Activated effector memory CD4-positive, alpha-beta T cell treated with Interleukin-2 at 50 U/mL for 16 hours (primary cell): ENCODE results near the gene NDUFS3.

Experiments used
- DNase-seq: peaks from one replicate; pipeline ENCODE4 v3.0.0-alpha.2; 2020

NDUFS3 gene

DNA sequence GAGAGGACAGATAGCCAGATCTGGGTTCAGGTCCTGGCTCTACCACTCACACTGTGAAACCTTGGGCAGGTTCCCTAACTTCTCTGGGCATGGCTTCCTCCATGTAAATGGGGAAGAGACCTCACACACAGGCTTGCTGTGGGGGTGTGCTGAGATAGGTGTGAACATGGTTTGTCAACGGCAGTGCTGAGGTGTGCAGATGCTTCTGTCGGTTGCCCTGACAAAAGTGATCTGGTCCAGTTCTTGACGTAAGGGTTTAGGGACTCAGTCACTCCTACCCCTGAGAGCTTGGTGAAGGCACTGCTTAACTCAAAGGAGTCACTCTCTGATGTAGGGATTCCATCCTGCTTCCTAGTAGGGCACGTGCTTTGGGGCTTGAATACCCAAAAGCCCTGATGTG lies 13.4 kb downstream of the NDUFS3 start:
- no peak for DNase-seq

- DNase-seq, result no peak
Observed at GRCh38 chr11:47592970-47593369, 14.1 kb downstream of the NDUFS3 start.

DNA sequence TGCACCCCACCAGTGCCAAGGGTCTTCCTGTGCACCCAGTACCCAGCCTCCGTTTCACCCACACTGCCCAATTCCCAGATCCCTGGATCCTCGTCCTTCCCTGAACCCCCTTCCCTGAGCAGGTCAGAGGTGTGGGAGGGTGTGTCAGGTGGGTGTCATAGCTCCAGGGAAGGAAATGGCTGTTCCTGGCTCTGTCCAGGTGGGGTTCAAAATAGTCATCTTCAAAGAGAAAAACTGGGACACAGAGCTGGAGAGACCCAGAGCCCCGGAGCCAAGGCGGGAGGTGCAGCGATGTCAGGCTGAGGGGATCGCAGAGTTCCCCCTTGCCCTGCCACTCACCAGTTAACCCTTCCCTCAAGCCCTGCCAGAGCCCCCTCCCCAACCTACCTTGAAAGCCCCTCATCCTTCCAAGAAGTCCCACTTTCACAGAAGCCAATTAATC lies 14.6 kb downstream of the NDUFS3 start:
- no peak for DNase-seq

GRCh38 chr11:47593934-47594855 lies 15.3 kb downstream of the NDUFS3 start, which contains the start of gene C1QTNF4:
TSS of gene C1QTNF4 (minus strand) at chr11:47594411. CDS start at chr11:47590810, 3,601 bp downstream.
- DNase-seq, result no peak

DNA sequence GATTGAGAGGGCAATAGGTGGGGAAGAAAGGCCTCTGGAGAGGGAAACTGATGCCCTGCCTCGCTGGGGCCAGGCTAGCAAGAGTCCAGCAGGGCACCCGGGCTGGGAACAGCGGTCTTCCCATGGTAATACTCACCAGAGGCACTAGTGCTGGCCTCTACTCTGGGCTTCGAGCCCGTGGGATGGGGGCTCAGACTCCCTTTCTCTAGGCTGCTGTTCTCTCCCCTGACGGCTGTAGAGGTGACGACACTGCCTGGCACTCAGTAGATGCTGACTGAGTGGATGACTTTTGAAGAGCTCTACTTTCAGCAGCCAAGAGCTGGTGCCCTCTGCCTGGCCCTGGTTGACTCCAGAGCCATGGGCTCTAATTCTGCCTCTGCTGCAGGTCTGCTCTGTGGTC lies 16.2 kb downstream of the NDUFS3 start:
- no peak for DNase-seq

GRCh38 chr11:47595967-47596366 lies 17.1 kb downstream of the NDUFS3 start:
- DNase-seq, result no peak

DNA sequence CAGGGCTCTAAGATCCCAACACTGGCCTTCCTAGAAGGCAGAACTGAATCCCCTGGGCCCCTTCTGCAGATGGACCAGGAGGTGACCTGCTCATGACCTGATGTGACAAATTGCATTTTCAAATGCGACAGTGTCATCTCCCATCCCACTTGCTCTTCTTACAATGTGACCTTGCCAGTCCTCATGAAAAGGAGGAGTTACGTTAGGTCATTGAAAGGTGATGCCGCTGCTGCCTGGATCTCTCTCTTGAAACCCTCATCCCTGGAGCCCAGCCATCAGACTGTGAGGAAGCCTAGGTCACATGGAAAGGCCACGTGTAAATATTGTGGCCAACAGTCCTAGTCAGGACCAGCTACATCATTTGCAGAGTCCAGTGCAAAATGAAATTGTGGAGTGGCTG lies 21.0 kb downstream of the NDUFS3 start:
- DNase-seq, result no peak

DNA sequence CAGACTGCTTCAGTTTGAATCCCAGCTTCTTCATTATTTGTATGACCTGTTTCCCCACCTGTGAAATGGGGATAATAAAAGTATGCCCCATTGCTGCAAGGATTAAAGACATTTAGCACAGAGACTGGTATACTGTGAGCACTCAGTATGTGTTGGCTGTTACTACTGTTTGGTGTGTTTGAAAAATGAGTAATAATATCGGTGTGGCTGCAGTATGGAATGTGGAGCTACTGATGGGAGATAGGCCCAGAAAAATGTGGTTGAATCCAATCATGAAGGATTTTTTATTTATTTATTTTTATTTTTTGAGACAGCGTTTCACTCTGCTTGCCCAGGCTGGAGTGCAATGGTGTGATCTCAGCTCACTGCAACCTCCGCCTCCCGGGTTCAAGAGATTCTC lies 24.4 kb downstream of the NDUFS3 start:
- DNase-seq, result no peak

- DNase-seq, result no peak
Observed at GRCh38 chr11:47605921-47606320, 27.0 kb downstream of the NDUFS3 start.

DNA sequence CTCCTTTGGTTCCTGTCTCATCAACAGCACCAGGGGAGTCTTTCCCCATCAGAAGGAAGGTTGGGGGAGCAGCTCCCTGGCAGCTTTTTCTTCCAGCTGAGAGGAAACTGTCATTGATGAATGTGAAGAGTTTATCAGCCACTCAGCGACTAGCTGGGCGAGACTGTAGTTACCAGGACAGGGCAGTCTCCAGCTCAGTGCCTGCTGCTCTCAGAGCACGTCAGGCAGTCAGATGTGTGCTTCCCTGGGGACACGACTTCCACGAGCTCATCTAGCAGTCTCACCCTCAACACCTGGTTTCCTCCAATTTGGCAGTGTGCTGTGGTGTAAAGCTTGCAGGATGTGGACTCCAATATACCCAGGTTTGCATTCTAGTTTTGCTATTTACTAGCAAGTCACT lies 27.9 kb downstream of the NDUFS3 start:
- no peak for DNase-seq

GRCh38 chr11:47607380-47607779 lies 28.5 kb downstream of the NDUFS3 start:
- no peak for DNase-seq

DNA sequence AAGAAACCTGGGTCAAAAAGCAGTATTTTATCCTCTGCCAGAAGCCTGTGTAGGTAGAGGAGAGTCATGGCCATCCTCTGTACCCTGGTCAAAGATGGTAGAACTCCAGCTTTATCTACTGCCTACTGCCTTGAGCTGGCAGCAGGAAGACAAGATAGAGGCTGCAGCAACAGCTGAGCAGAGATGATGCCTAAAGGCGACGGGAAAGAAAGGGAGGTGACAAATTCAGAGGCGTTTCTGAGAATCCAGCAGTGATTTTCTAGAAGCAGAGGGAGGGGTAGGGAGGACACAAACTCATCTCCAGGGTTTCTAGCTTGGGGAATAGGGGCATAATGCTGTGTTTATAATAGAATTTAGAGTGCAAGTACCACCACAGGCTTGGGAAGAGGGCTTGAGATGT lies 30.8 kb downstream of the NDUFS3 start:
- no peak for DNase-seq

DNA sequence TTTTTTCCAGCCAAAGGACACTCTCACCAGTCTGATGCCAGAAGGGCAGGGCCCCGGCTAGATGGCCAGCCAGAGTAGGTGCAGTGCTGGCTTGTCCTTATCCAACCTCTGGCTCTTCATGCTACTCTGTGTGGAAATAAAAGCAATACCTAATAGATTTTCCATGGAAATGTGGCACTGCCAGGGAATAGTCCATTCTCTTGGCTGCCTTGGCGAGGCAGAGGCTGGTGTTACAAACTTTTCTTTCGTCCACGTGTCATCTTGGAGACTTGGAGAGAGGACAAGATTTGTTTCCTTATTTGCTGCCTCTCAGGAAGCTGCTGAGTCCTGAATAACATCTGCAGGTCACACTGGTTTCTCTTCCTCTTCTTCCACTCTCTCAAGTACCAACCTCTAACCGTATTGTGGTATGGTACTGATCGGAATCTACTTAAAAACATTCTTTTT lies 32.5 kb downstream of the NDUFS3 start:
- no peak for DNase-seq

DNA sequence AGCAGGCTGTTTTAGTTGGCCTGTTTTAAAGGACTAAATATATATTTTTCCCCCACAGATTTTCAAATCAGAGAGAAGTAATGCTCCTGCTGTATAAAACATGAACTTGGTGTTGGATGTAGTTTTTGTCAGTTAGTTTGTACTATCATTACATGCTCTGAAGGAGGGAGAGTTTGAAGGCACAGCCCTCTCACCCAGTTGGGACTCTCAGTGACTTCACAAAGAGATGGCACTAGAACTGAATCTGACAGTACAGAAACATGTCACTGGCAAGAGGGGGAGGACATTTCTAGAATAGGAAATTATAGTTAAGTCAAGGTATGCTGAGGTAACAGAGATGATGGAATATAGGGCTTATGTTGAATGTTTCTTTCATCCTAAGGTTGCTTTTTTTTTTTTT lies 36.4 kb downstream of the NDUFS3 start:
- no peak for DNase-seq

DNA sequence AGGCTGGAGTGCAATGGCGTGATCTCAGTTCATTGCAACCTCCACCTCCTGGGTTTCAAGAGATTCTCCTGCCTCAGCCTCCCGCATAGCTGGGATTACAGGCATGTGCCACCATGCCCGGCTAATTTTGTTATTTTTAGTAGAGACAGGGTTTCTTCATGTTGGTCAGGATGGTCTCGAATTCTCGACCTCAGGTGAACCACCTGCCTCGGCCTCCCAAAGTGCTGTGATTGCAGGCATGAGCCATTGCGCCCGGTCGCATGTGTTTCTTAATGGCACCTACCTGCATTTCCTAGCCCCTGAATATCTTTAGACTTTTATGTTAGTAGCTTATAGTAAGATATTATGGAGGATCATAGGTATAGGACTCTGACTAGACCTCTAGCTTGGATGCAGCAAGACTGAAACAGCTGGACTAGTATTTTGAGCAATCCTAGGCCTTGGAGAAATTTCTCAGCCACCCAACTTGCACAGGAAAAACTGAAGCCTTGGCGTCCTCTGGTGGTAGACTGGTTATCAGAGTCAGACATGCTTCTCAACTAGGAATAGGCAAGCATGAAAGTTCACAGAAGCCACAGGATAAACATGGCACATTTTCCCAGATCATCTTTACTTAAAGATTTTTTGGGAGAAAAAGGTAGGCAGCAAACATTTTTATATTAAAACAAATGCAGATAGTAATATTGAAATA lies 38.0 kb downstream of the NDUFS3 start:
- no peak for DNase-seq

GRCh38 chr11:47617417-47617809 lies 38.5 kb downstream of the NDUFS3 start:
- DNase-seq, result no peak

DNA sequence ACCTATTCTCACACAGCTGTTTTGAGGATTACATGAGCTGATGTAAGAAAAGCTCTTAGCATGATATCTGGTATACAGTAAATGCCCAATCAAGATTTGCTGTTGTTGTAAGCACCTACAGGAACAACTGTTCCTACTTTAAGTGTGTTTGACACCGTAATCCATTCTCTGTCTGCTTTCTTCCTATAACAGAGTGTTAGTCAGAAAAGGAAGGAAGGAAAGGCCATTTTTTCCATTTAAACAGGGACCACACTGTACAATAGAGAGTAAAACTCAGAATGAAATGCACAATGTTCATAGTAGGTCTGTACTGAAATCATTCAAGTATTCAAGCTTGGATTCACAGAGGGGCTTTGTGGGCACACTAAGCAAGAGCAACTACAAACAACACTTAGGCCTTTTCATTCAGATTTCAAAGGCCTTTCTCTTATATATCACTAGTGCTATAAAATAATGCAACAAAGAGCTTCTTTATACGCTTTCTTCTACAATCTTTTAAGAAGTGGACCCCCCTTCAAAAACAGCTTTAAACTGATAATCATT lies 42.0 kb downstream of the NDUFS3 start:
- no peak for DNase-seq

DNA sequence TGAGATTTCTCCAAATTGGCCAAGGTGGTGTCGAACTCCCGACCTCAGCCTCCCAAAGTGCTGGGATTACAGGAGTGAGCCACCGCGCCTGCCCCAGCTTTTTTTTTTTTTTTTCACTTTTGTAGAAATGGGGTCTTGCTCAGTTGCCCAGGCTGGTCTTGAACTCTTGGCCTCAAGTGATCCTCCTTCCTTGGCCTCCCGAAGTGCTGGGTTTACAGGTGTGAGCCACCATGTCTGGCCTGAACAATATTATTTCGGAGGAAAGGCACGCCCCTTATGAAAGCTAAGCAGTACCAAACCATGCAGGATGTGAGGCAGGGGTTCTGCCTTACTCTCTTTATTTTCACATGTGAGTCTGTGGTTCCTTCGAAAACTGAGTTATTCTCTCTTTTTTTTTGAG lies 47.4 kb downstream of the NDUFS3 start:
- DNase-seq, result no peak

- no peak for DNase-seq
Observed at GRCh38 chr11:47628026-47628425, 49.2 kb downstream of the NDUFS3 start.

GRCh38 chr11:47631473-47631872 lies 52.6 kb downstream of the NDUFS3 start:
- no peak for DNase-seq
